HG02642 (cell line): ENCODE results near the gene MAPKAP1.
A peak's percentile ranks its signal among the peaks of the same experiment; 100 is the strongest.

Experiments used
- ATAC-seq: cut with Tn5 transposase; IDR thresholded peaks from one replicate; pipeline ENCODE4 v1.9.1; 2021; ENCODE audit warnings: mild to moderate bottlenecking; ENCODE audit not compliant: unreplicated experiment, poor library complexity

Gene MAPKAP1

GRCh38 chr9:125646621-125647100, 60.3 kb downstream of the MAPKAP1 start:
- ATAC-seq, result no peak

- no peak for ATAC-seq
Measured at GRCh38 chr9:125646217-125646616, 60.8 kb downstream of the MAPKAP1 start.

DNA sequence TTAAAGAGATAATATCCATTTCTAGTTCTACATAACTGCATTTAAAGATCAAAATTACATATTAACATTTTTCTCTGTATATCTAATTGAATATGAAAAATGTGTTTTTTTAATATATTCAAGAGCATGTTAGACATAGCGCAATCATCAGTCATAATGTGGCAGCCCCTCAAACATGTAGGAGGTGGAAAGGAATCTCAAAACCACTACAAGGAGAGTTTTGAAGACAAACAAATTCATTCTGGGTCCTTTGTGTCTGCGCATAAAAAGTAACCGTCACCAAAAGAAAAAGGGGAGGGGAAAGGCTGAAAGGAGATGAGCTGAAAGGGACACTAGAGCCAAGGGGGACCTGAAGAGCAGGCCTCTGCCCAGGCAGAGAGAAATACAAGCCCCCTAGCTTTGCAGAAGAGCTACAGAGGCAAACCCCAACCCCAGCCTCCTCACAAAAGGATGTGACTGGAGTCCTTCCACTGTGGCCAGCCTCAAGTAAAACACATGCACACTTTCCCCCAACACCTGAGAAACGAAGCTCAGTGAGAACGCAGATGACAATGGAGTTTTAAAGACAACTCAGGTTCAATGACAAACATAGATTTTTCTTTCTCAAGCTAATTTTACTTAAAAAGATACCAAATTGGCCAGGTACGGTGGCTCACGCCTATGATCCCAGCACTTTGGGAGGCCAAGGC, 62.0 kb downstream of the MAPKAP1 start:
- no peak for ATAC-seq

DNA sequence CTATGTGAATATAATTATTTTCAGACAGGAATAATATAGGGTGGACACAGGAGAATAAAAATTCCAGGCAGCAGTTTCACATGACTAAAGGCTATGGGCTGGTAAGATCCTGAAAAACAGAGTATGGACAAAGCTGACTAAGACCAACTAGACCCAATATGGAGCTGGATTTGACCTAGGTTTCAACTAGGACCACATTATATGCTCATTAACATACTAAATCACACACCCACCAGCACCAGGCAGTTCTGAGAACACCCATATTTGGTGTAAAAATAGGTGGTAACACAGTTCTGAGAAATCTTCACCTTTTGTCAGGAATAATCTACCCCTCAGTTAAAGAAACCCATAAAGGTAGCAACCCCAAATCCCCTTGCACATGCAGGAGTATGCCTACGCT, 64.7 kb downstream of the MAPKAP1 start:
- ATAC-seq, result no peak

- no peak for ATAC-seq
Measured at GRCh38 chr9:125639057-125639456, 68.0 kb downstream of the MAPKAP1 start.

DNA sequence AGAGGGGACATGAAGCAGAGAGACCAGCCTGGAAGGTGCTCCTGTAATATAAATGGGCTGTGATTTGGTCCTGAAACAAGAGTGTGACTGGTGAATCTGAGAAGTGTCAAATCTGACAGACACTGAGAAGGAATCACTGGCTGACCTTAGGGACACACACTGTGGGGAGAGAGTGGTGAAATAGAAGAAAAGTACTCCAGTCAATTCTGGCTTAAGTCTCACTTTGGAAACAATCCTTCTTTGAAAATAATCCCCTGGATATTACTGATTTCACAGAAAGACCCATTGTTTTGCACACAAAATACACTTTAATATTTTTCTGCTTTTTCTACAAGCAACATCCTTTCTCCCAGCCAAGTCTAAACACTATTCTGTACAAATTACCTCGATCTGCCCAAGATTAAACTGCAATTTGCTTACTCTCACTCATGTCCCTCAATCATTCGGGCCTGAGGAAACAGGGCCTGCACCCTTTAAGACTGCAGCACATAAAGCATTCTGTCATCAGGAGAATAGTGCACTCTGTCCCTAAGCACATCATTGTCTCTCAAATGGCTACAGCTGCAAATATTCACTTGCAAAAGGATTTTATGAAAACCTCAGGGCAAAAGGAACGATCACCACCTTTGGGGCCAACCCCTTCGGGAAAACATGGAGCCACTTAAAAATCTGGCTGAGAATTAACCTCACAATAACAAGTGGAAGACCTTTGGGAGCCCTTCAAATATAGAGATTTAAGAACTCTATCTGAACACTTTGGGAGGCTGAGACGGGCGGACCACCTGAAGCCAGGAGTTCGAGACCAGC, 68.6 kb downstream of the MAPKAP1 start:
- no peak for ATAC-seq

DNA sequence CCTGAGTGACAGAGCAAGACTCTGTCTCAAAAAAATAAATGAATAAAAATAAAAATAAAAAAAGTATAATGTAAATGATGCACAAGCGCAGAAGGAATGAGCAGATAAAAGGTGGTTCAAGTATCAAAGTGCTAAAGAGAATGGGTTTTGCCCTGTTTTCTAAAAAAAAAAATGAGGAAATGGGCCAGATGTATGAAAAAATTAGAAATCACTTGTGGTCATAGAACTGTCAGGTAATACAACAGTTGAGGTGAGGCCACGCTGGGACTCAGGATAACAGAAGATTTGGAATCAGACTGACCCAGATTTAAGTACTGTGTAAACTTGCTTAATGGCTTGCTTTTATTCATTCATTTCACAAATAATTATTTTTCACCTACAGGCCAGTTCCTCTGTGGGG, 69.8 kb downstream of the MAPKAP1 start:
- no peak for ATAC-seq

DNA sequence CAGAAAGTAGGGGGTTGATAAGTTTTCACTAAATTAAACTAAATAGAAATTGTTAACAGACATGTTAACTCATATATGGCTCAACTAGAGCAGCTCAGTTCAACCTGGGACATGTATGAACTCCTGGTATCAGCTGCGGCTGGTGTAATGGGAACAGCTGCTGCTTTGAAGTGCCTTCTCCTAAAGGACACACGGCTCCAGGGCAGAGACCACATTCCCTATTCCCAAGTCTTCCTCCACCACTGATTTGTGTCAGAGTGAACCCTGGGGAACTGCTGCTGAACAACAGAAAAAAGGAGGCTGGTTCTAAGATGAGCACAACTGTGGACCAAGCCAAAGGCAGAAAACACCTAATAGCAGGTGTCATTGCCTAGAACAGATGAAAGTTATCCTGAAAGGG, 71.1 kb downstream of the MAPKAP1 start:
- no peak for ATAC-seq

DNA sequence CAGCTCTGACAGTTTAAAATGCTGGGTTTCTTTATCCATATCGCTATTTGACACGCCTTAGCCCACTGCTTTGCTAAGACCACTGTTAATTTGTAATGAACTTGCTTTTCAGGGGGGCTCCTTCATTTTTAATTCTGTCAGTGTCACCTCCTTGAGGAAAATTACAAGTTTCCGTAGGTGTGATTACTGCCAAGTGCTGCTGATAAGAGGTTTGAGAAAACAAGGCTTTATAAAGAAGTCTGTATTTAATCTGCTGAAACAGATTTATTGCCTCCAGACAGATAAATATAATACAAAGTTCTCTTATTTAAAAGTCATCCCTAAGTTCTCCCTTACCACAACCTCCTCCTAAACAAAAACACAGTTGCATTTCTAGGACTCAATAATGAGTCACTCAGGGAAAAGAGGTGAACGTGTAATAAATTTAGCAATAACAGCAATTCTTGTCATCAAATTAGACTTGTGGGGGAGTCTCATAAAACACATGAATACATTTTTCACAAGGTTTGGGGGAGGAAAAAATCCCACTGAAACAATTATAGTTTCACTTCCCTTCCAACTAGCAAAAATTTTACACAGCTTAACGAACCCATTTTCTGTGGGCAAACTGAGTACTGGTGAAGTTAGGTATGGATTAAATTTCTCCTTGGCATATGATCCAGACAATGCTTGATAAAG, 72.8 kb downstream of the MAPKAP1 start:
- no peak for ATAC-seq

DNA sequence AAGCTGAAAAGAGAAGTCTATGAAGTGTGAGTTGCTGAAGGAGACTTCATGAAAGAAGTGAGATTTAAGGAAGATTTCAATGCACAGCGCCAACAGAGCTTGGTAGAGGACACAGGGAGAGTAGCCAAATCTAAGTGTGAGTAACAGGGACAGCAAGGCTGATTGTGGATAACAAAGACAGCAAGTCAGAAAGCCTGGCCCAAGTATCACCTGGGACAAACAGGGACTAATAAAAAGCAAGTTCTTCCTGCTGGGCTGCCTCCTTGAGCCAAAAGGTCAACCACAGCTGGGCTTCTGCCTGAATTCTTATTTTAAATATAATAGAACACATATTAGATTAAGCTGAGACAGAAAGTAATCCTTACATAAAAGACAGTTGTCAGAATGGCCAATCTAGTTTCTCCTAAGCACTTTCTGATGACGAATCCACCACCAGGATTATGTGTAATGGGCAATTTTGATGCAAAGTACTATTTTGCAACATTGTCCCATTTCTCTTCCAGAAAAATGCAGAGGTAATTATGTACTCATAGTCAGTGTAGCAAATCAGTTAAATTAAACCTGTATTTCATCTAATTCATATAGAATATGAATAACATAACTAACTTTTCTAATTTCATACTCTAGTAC, 73.8 kb downstream of the MAPKAP1 start:
- no peak for ATAC-seq

DNA sequence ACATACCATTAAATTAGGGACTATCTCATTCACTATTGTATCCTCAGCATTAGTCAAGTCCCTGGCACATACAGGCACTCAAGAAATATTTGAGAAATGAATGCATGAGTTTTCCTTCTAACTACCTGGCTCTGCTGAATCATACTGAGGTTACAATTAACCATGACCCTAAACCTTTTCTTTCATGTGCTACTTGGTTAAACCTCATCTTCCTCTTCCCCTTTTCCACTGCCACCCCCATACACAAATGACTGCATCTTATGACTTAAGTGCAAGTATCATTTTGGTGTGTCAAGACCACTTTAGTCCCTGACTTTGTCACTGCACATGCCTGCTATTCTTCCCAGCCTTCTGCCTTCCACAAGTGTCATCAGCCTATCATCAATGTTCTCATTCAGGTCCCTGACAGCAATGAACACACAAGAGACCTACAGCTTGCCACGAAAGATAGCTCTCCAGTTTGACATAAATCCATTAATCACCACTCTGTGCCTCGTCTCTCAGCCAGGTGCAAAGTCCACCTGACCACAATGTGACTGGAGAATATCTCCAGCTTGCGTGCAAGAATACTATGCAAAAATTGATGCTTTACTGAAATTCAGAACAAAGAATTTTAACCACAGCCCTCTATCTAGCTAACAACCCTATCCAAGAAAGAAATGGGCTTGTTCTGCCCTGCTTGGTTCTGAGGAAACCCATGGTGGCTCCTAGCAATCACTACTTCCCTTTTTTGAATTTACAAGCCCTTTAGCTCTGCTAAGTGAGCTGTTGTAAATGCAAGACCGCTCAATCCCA, 74.5 kb downstream of the MAPKAP1 start:
- peak; percentile 67 for ATAC-seq

DNA sequence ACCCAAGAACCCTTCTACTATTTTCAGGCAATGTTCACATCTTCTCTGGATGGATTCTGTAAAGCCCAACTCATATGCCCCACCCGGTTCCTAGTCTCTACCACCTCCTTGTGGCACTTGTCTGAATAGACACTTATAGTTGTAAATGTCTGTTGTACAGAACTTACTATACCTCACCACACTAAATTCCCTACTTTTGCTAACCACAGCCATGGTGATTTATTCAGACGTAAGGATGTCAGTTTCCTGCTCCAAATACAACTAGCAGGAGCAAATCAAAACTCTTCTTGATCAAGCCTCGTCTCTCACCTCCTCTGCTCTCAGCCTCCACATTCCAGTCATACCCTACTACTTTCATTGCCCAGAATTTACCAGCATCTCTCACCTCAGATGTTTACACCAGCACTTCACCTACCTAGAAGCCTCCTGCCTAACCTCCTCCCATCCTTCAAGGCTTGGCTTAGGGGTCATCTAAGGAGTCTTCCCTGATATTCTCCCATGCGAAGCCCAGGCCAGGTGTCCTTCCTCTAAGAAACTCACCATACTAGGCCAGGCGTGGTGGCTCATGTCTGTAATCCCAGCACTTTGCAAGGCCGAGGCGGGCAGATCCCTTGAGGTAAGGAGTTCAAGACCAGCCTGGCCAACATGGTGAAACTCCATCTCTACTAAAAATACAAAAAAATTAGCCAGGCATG, 75.5 kb downstream of the MAPKAP1 start:
- ATAC-seq, result no peak

DNA sequence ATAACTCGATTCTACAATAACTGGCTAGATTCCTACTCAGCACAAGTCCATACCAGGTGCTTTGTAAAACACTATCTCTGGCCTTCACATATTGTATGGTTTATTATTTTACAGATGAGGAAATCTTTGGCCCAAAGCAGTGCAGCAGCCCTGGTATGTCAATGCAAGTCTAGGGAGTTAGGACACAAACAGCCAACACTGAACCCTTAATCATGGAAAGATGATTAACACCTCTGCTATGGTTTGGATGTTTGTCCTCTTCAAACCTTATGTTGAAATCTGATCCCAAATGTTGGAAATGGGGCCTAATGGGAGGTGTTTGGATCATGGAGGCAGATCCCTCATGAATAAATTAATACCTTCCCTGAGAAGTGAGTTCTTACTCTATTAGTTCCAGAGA, 76.6 kb downstream of the MAPKAP1 start:
- no peak for ATAC-seq

- no peak for ATAC-seq
Measured at GRCh38 chr9:125629446-125629845, 77.6 kb downstream of the MAPKAP1 start.

DNA sequence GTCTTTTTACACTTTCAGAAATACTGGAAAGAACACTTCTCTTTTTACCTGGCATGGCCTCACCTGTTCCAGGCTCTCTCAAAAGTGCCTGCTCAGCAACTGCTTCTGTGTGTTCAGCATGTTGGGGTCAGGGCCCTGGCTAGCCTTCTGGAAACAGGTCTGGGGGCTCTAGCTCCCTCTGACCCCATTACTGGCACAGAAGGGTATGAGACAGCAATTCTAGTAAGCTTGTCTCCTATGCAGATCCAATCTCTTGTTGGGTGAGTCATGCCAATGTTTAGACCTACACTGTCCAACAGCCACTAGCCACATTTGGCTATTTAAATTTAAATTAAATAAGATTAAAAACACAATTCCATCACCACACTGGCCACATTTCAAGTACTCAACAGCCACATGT, 80.8 kb downstream of the MAPKAP1 start:
- ATAC-seq, result no peak

GRCh38 chr9:125621170-125621569, 85.8 kb downstream of the MAPKAP1 start:
- ATAC-seq, result no peak

DNA sequence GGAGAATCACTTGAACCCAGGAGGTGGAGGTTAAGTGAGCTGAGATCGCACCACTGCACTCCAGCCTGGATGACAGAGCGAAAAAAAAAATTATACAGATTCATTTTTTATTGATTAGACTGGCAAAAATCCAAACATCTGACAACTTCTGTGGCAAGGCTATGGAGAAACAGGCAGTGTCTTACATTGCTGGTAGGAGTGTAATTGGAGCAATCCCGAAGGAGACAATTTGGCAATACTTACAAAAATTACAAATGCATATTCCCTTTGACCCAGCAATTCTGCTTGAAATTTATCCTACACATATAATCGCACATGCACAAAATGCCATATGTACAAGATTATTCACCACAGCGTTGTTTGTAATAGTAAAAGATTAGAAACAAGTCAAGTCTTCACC, 86.8 kb downstream of the MAPKAP1 start:
- no peak for ATAC-seq

GRCh38 chr9:125617087-125617486, 89.9 kb downstream of the MAPKAP1 start:
- ATAC-seq, result no peak

DNA sequence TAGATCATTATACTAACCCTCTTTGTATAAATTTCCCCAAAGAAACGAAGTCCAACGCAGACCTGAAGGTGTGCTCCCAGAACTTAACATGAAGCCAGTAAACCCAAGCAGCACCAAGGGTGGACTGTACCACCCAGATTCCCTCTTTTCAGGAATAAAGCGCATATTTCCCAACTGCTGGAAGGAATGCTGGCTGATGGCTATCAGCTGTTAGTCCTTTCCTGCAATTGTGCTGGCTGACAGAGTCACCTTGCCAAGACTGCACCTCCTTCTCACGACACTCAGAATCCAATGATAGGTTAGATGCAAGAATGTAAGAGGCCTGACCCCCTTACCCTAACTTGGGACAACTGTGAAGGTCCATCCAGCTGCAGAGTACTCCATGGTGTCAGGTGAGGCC, 93.9 kb downstream of the MAPKAP1 start:
- ATAC-seq, result no peak
